ENCODE measurements around the gene PLPP4.

The PLPP4 gene

GRCh38 chr10:120456143-120456625 is 843 bp upstream of the PLPP4 start:
- no peak for DNase-seq (ENCODE audit: low spot score)

- no peak for DNase-seq (ENCODE audit: low spot score)
These were observed 575 bp downstream of the PLPP4 start for GRCh38 chr10:120457431-120458172.

- no peak for DNase-seq (ENCODE audit: low spot score)
These were observed 1.4 kb downstream of the PLPP4 start for GRCh38 chr10:120458432-120458831.

- DNase-seq (ENCODE audit: low spot score), result no peak
These were observed 2.2 kb downstream of the PLPP4 start for GRCh38 chr10:120459185-120459584.

GRCh38 chr10:120460186-120460585 is 3.2 kb downstream of the PLPP4 start:
- no peak for DNase-seq (ENCODE audit: low spot score)

GRCh38 chr10:120460776-120461175 is 3.7 kb downstream of the PLPP4 start:
- DNase-seq (ENCODE audit: low spot score), result no peak

- no peak for DNase-seq (ENCODE audit: low spot score)
These were observed 5.1 kb downstream of the PLPP4 start for GRCh38 chr10:120462018-120462682.

GRCh38 chr10:120465138-120465537 is 8.1 kb downstream of the PLPP4 start:
- DNase-seq (ENCODE audit: low spot score), result no peak

- DNase-seq (ENCODE audit: low spot score), result no peak
These were observed 9.0 kb downstream of the PLPP4 start for GRCh38 chr10:120466006-120466405.

- no peak for DNase-seq (ENCODE audit: low spot score)
These were observed 16.6 kb downstream of the PLPP4 start for GRCh38 chr10:120473593-120473992.

- no peak for DNase-seq (ENCODE audit: low spot score)
These were observed 17.9 kb downstream of the PLPP4 start for GRCh38 chr10:120474956-120475355.

GRCh38 chr10:120475844-120476791 is 19.1 kb downstream of the PLPP4 start:
- no peak for DNase-seq (ENCODE audit: low spot score)

GRCh38 chr10:120477021-120477742 is 20.2 kb downstream of the PLPP4 start:
- no peak for DNase-seq (ENCODE audit: low spot score)

GRCh38 chr10:120477743-120478141 is 20.7 kb downstream of the PLPP4 start:
- no peak for DNase-seq (ENCODE audit: low spot score)

GRCh38 chr10:120478386-120478785 is 21.4 kb downstream of the PLPP4 start:
- no peak for DNase-seq (ENCODE audit: low spot score)

GRCh38 chr10:120479506-120479905 is 22.5 kb downstream of the PLPP4 start:
- DNase-seq (ENCODE audit: low spot score), result no peak

- DNase-seq (ENCODE audit: low spot score), result no peak
These were observed 23.1 kb downstream of the PLPP4 start for GRCh38 chr10:120480065-120480600.

- no peak for DNase-seq (ENCODE audit: low spot score)
These were observed 23.8 kb downstream of the PLPP4 start for GRCh38 chr10:120480848-120481247.

GRCh38 chr10:120483006-120483405 is 26.0 kb downstream of the PLPP4 start:
- no peak for DNase-seq (ENCODE audit: low spot score)

GRCh38 chr10:120483651-120484301 is 26.7 kb downstream of the PLPP4 start:
- DNase-seq (ENCODE audit: low spot score), result no peak

- no peak for DNase-seq (ENCODE audit: low spot score)
These were observed 28.9 kb downstream of the PLPP4 start for GRCh38 chr10:120485946-120486345.
